Tibial nerve (tissue), 4 donors: Measurements from ENCODE around the gene LDB3.

Source experiments
- EP300 ChIP-seq, 2 donors: sonication (generic); formaldehyde crosslinking; IDR thresholded peaks; one replicate each; pipeline ENCODE4 v1.6.1; 2017; ENCODE audit warnings: antibody characterized with exemption in 2 of 2, mild to moderate bottlenecking in 1 of 2
- TF ChIP-seq, protein P1 (sequence below), 5 experiments: fragments of 200-600 bp in 3 of 5; fragments of 450-650 bp in 2 of 5; sonication (generic) in 3 of 5; IDR thresholded peaks; one replicate each; pipeline ENCODE4 v1.5.1; 2016 to 2019; ENCODE audit warnings: antibody characterized with exemption in 5 of 5, mild to moderate bottlenecking in 3 of 5, moderate library complexity in 2 of 5

DNA sequence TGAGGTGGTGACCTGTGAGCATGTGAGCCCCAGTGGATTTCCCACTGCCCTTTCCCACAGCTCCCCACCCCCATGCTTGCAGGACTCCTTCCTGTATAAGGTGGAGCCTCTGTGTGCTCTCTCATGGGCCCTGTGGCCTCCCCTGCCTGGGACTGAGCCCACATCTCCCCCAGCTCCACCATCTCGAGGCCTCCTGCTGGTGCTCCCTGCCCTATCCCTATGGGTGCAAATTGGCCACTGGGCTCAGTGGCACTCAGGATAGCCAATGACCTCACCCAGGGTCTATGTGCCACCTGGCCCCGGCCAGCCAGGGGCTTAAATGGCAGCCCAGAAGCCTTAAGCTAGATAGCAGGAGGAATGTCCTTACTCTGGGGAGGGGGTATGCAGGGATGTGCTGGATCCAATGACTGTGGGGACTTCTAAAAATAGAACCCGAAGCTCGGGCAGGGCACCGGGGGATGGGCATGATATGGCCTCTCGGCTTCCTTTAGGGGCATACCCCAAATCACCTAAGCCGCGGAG lies 2.0 kb downstream of the LDB3 start:
- no peak for TF ChIP-seq EP300 (IDR thresholded peaks at IDR 0.05)
- TF ChIP-seq, protein P1, sequence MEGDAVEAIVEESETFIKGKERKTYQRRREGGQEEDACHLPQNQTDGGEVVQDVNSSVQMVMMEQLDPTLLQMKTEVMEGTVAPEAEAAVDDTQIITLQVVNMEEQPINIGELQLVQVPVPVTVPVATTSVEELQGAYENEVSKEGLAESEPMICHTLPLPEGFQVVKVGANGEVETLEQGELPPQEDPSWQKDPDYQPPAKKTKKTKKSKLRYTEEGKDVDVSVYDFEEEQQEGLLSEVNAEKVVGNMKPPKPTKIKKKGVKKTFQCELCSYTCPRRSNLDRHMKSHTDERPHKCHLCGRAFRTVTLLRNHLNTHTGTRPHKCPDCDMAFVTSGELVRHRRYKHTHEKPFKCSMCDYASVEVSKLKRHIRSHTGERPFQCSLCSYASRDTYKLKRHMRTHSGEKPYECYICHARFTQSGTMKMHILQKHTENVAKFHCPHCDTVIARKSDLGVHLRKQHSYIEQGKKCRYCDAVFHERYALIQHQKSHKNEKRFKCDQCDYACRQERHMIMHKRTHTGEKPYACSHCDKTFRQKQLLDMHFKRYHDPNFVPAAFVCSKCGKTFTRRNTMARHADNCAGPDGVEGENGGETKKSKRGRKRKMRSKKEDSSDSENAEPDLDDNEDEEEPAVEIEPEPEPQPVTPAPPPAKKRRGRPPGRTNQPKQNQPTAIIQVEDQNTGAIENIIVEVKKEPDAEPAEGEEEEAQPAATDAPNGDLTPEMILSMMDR (IDR thresholded peaks at IDR 0.05), result no peak
